KOPT-K1 (cell line): ENCODE measurements around the gene SLC22A6.

Source experiments
- H3K27ac ChIP-seq: fragments of 200-600 bp; sonication (generic); 2 replicates; pipeline ENCODE4 v1.5.1; 2016; ENCODE audit warnings: antibody characterized with exemption, mild to moderate bottlenecking, low read depth, low read length; ENCODE audit not compliant: poor library complexity, severe bottlenecking
- H3K36me3 ChIP-seq: fragments of 200-600 bp; sonication (generic); 2 replicates; pipeline ENCODE4 v1.5.1; 2017; ENCODE audit warnings: antibody characterized with exemption, mild to moderate bottlenecking, low read length, moderate library complexity; ENCODE audit not compliant: insufficient read depth
- H3K9me3 ChIP-seq: fragments of 200-600 bp; sonication (generic); 2 replicates; pipeline ENCODE4 v1.5.1; 2017; ENCODE audit warnings: antibody characterized with exemption, low read length, mild to moderate bottlenecking; ENCODE audit not compliant: insufficient read depth, poor library complexity, severe bottlenecking

SLC22A6 gene

GRCh38 chr11:63001456-63001855, 16.7 kb upstream of the SLC22A6 start:
- H3K36me3 ChIP-seq = no peaks in the 10 kb centered on the region

GRCh38 chr11:62999649-63000048, 14.9 kb upstream of the SLC22A6 start:
- Histone ChIP-seq H3K27ac (no peak overlapping the region), H3K9me3 (no peaks in the 10 kb centered on the region), H3K36me3 (no peaks in the 10 kb centered on the region)

More at GRCh38 chr11:63001456-63001855, 16.7 kb upstream of the SLC22A6 start:
- H3K27ac ChIP-seq = no peak overlapping the region
- H3K9me3 ChIP-seq = no peaks in the 10 kb centered on the region

- no peak overlapping the region for H3K27ac ChIP-seq
- no peaks in the 10 kb centered on the region for H3K9me3 ChIP-seq
- no peaks in the 10 kb centered on the region for H3K36me3 ChIP-seq
Measured at GRCh38 chr11:62999156-62999555, 14.4 kb upstream of the SLC22A6 start.

- Histone ChIP-seq H3K36me3 (no peaks in the 10 kb centered on the region), H3K27ac (no peak overlapping the region), H3K9me3 (no peaks in the 10 kb centered on the region)
Measured at GRCh38 chr11:62996271-62996670, 11.5 kb upstream of the SLC22A6 start.

GRCh38 chr11:62994775-62995174, 10.0 kb upstream of the SLC22A6 start:
- Histone ChIP-seq H3K27ac (no peak overlapping the region), H3K36me3 (no peaks in the 10 kb centered on the region), H3K9me3 (no peaks in the 10 kb centered on the region)

- no peak overlapping the region for H3K27ac ChIP-seq
- H3K9me3 ChIP-seq = no peaks in the 10 kb centered on the region
- H3K36me3 ChIP-seq = no peaks in the 10 kb centered on the region
Measured at GRCh38 chr11:62988276-62988675, 3.5 kb upstream of the SLC22A6 start.

- no peaks in the 10 kb centered on the region for H3K9me3 ChIP-seq
- no peaks in the 10 kb centered on the region for H3K36me3 ChIP-seq
- no peak overlapping the region for H3K27ac ChIP-seq
Measured at GRCh38 chr11:62985041-62985750, 429 bp upstream of the SLC22A6 start.

GRCh38 chr11:62983536-62984199, 1.1 kb downstream of the SLC22A6 start:
- no peak overlapping the region for H3K27ac ChIP-seq
- no peaks in the 10 kb centered on the region for H3K9me3 ChIP-seq
- H3K36me3 ChIP-seq = no peaks in the 10 kb centered on the region

- Histone ChIP-seq H3K27ac (no peak overlapping the region), H3K36me3 (no peaks in the 10 kb centered on the region), H3K9me3 (no peaks in the 10 kb centered on the region)
Measured at GRCh38 chr11:62981743-62982142, 3.0 kb downstream of the SLC22A6 start.

GRCh38 chr11:62980133-62980760, 4.5 kb downstream of the SLC22A6 start:
- no peak overlapping the region for H3K27ac ChIP-seq
- no peaks in the 10 kb centered on the region for H3K36me3 ChIP-seq
- no peaks in the 10 kb centered on the region for H3K9me3 ChIP-seq

- H3K9me3 ChIP-seq = no peaks in the 10 kb centered on the region
- H3K36me3 ChIP-seq = no peaks in the 10 kb centered on the region
- H3K27ac ChIP-seq = no peak overlapping the region
Measured at GRCh38 chr11:62976109-62976508, 8.7 kb downstream of the SLC22A6 start.

GRCh38 chr11:62974848-62975522, 9.8 kb downstream of the SLC22A6 start:
- Histone ChIP-seq H3K36me3 (no peaks in the 10 kb centered on the region), H3K9me3 (no peaks in the 10 kb centered on the region), H3K27ac (no peak overlapping the region)

- Histone ChIP-seq H3K27ac (no peak overlapping the region), H3K9me3 (no peaks in the 10 kb centered on the region), H3K36me3 (no peaks in the 10 kb centered on the region)
Measured at GRCh38 chr11:62965574-62965973, 19.2 kb downstream of the SLC22A6 start.

GRCh38 chr11:62962391-62962790, 22.4 kb downstream of the SLC22A6 start:
- Histone ChIP-seq H3K27ac (no peak overlapping the region), H3K36me3 (no peaks in the 10 kb centered on the region), H3K9me3 (no peaks in the 10 kb centered on the region)

- Histone ChIP-seq H3K27ac (no peak overlapping the region), H3K9me3 (no peaks in the 10 kb centered on the region), H3K36me3 (no peaks in the 10 kb centered on the region)
Measured at GRCh38 chr11:62961017-62961570, 23.7 kb downstream of the SLC22A6 start.
